K562 (cell line): Measurements from ENCODE around the gene ADM2. TPM values are rescaled to one million over a fixed set of nuclear protein-coding genes. Genes with fewer than 3 reads are reported as not detected.

Experiments used
- CEBPG ChIP-seq, 3 experiments: fragments of 200-800 bp in 1 of 3; sonication (Bioruptor generic) in 1 of 3; sonication (generic) in 1 of 3; formaldehyde crosslinking in 1 of 3; IDR thresholded peaks in 2 of 3; conservative IDR thresholded peaks in 1 of 3; 2 replicates each; pipeline versions ENCODE4 v1.6.1 to v1.8.0; 2016 to 2022; ENCODE audit warnings: missing compliant biosample characterization in 2 of 3, missing genetic modification characterization in 2 of 3, mild to moderate bottlenecking in 1 of 3, missing genetic modification reagents in 1 of 3
- CHD7 ChIP-seq: fragments of 200-600 bp; sonication (generic); IDR thresholded peaks from one replicate; pipeline ENCODE4 v1.6.1; 2012; ENCODE audit warnings: mild to moderate bottlenecking, low read depth, low read length, inconsistent platforms
- FOXP1 ChIP-seq: sonication (generic); formaldehyde crosslinking; IDR thresholded peaks from 2 replicates; pipeline ENCODE4 v1.8.0; 2022; ENCODE audit warnings: mild to moderate bottlenecking, missing genetic modification reagents
- HBP1 ChIP-seq: fragments of 450-650 bp; formaldehyde crosslinking; IDR thresholded peaks from 2 replicates; pipeline ENCODE4 v1.4.0; 2022; ENCODE audit warnings: missing genetic modification characterization
- HMBOX1 ChIP-seq: sonication (generic); IDR thresholded peaks from 2 replicates; pipeline ENCODE4 v1.6.1; 2016
- IRF2 ChIP-seq: sonication (generic); formaldehyde crosslinking; IDR thresholded peaks from 2 replicates; pipeline ENCODE4 v1.8.1; 2022; ENCODE audit warnings: mild to moderate bottlenecking, missing genetic modification reagents
- MYBL2 ChIP-seq, 2 experiments: fragments of 450-650 bp in 1 of 2; sonication (generic) in 1 of 2; formaldehyde crosslinking in 1 of 2; IDR thresholded peaks; 2 replicates each; pipeline versions ENCODE4 v1.6.1 to v1.8.1; 2017 to 2022; ENCODE audit warnings: borderline replicate concordance in 1 of 2, inconsistent platforms in 1 of 2, low read depth in 1 of 2, mild to moderate bottlenecking in 1 of 2, missing genetic modification reagents in 1 of 2, moderate library complexity in 1 of 2
- NCOR1 ChIP-seq: fragments of 450-650 bp; IDR thresholded peaks from 2 replicates; pipeline ENCODE4 v1.6.1; 2016; ENCODE audit warnings: mild to moderate bottlenecking, moderate library complexity
- POLR3G ChIP-seq: IDR thresholded peaks from 2 replicates; pipeline ENCODE4 v1.6.1; 2011; ENCODE audit not compliant: insufficient read length, insufficient replicate concordance; ENCODE audit errors: extremely low read depth
- SMAD3 ChIP-seq: fragments of 450-650 bp; formaldehyde crosslinking; conservative IDR thresholded peaks from 2 replicates; pipeline ENCODE4 v1.4.0; 2020; ENCODE audit warnings: mild to moderate bottlenecking
- SRSF9 ChIP-seq: fragments of 200-400 bp; formaldehyde crosslinking; IDR thresholded peaks from 2 replicates; pipeline ENCODE4 v1.6.1; 2017; ENCODE audit warnings: low read depth, low read length, borderline replicate concordance
- ZNF764 ChIP-seq: fragments of 250-450 bp; sonication (Bioruptor Pico); IDR thresholded peaks from 2 replicates; pipeline ENCODE4 v1.4.0; 2020; ENCODE audit warnings: low read depth, mild to moderate bottlenecking, moderate library complexity
- polyA plus RNA-seq, 8 experiments: library from polyadenylated mRNA; depleted of rRNA in 4 of 8; stranded (reverse) in 5 of 8; unstranded in 3 of 8; fragments of >200 nt; fragmentation: Nextera tagmentation in 2 of 8; fragmentation: Illumina TruSeq in 1 of 8; extraction: Ambion mirVana in 2 of 8; extraction: Trizol in 1 of 8; gene quantifications; 2 replicates each; pipeline versions ENCODE4 v1.2.1 to v1.2.3, GENCODE V29; 2011 to 2014; ENCODE audit warnings: inconsistent platforms in 1 of 8, missing spikeins in 1 of 8
- total RNA-seq, 7 experiments: library from RNA; depleted of rRNA in 6 of 7; stranded (reverse); fragments of >200 nt in 6 of 7; fragmentation: Illumina TruSeq in 2 of 7; extraction: Trizol in 2 of 7; gene quantifications; 2 replicates each; pipeline versions ENCODE4 v1.2.1 to v1.2.3, GENCODE V29; 2011 to 2021; ENCODE audit warnings: low replicate concordance in 1 of 7

The ADM2 gene
- total and polyA plus RNA-seq, 9 of the 15 experiments (the other 6 are each of a cell fraction or from before 2014, with no cell fraction given), result 0.11 to 5.1 (median 0.38) TPM

GRCh38 chr22:50507991-50508884 is 26.9 kb downstream of the ADM2 start, which contains the start of gene NCAPH2 (continued):
- TF ChIP-seq CHD7, result no peak
- TF ChIP-seq SMAD3 (CRISPR knock-in tag), result no peak
- no peak for TF ChIP-seq SRSF9
- TF ChIP-seq FOXP1 (CRISPR knock-in tag), result no peak
- no peak for TF ChIP-seq IRF2 (CRISPR knock-in tag)
- peak; percentile 24 for TF ChIP-seq CEBPG (CRISPR knock-in tag; IDR thresholded peaks at IDR 0.05)
- TF ChIP-seq CEBPG (tag; conservative IDR thresholded peaks at IDR 0.05 in 1 of 2, IDR thresholded peaks at IDR 0.05 in 1 of 2), result peak in 1 of 2 experiments; percentile 43; a peak in 1 of 4 replicates
- no peak for TF ChIP-seq POLR3G
- peak; percentile 32; the same call in 1 of the 2 replicates for TF ChIP-seq NCOR1
- no peak for TF ChIP-seq ZNF764 (CRISPR knock-in tag)
- TF ChIP-seq HBP1 (CRISPR knock-in tag), result no peak
- no peak for TF ChIP-seq MYBL2 (IDR thresholded peaks at IDR 0.05; ENCODE audit: low read depth)
- TF ChIP-seq MYBL2 (CRISPR knock-in tag; IDR thresholded peaks at IDR 0.05; ENCODE audit: borderline replicate concordance), result no peak
- TF ChIP-seq HMBOX1, result no peak
